ENCODE data around the gene ALK. TPM values are rescaled to one million over a fixed set of nuclear protein-coding genes. Genes with fewer than 3 reads are reported as not detected.

The ALK gene
- total RNA-seq, 8 experiments from 2014 or later: 0.49 to 8.8 (median 3.8) TPM

- no peak for ATAC-seq (replicated peaks in 6 of 8)
- WGBS, 10 experiments: 80 to 100% (median 93%) methylated on average over 1 to 3 of the region's 3 CpGs; no CpG with 5 or more reads in 3 of the 10 experiments
- in situ Hi-C loops (cut with MboI; ENCODE audit: low pct_unique_long_range_greater_than_20kb in 2 of 9, low sequenced_read_pairs in 9 of 9, unreplicated experiment in 9 of 9): loop anchor here in 3 of 9 experiments (25.0 kb wide), 1 partner anchor 213 kb away; no protein-coding TSS in a partner anchor
- Histone ChIP-seq H3K4me1 (replicated peaks in 1 of 2) (no peaks in the 10 kb centered on the region), H3K4me3 (no peak overlapping the region), H3K27ac (no peak overlapping the region)
These were observed 746.0 kb downstream of the ALK start for GRCh38 chr2:29175338-29175737.

DNA sequence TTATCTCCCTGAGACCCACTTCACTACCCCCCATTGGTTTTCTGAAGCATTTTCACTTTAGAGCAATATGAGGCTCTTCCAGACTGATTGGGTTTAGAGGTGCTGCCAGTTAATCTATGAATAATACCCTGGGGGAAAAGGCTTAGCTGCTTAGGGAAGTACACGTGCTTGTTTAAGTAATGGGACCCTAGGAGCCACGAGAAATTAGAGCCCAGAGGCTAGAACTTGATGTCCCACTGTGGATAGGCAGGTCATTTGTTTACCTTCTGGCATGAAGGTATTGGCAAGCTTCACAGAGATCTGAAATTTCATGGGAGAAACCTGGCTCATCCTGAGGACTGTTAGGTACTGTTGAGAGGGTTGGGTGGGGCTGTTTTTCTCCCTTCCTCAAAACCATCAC is 746.4 kb downstream of the ALK start:
- no peak overlapping the region for H3K27ac ChIP-seq
- H3K4me1 ChIP-seq (replicated peaks in 1 of 2): no peaks in the 10 kb centered on the region
- WGBS, 10 experiments: 8 to 83% (median 40%) methylated on average over 1 to 2 of the region's 2 CpGs; no CpG with 5 or more reads in 6 of the 10 experiments
- ATAC-seq (replicated peaks in 6 of 8): peak in 1 of 8 experiments; percentile 26
- H3K4me3 ChIP-seq: no peak overlapping the region
- in situ Hi-C loops (cut with MboI; ENCODE audit: low pct_unique_long_range_greater_than_20kb in 2 of 9, low sequenced_read_pairs in 9 of 9, unreplicated experiment in 9 of 9): loop anchor here in 3 of 9 experiments (25.0 kb wide), 1 partner anchor 213 kb away; no protein-coding TSS in a partner anchor

DNA sequence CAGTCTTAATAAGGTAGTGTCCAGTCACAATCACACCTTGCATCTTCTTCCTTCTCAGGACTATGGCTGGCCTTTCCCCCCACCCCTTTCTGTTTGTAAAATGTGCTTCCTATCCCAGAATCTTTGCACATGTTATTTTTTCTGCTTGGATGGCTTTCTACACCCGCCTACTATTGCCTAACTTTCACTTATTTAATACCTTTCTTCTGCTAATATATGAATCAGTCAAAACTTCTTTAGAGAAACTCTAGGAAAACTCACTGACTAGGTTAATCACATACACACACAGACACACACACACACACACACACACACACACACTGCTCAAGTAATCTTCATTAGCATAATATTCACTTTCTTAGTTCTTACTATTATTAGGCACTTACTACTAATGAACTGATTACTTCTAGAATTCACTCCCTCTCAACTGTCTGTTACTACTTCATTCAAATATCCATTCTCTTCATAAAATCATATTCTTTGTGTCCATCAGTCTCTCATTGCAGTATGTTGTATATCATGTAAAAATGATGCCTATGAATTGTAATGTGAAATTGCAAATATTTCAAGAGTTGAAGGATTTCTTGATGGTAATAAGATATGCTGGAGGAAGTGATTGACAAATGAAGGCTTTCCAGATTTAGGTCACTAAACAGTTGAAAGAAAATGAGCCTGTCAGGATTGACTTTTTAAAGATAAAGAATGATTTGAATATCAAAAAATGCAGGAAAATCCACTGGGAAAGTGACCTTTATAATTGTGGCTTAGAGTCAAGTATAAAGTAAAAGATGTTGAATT is 754.9 kb downstream of the ALK start:
- no peak overlapping the region for H3K27ac ChIP-seq
- in situ Hi-C loops (cut with MboI; ENCODE audit: low pct_unique_long_range_greater_than_20kb in 2 of 9, low sequenced_read_pairs in 9 of 9, unreplicated experiment in 9 of 9): no loop called here
- 20 to 100% (median 63%) methylated on average over 1 of the region's 1 CpG; no CpG with 5 or more reads in 2 of the 10 experiments for WGBS, 10 experiments
- ATAC-seq (replicated peaks in 6 of 8): peak in 2 of 8 experiments; percentile 17 to 36
- H3K4me1 ChIP-seq (replicated peaks in 1 of 2): no peaks in the 10 kb centered on the region
- no peak overlapping the region for H3K4me3 ChIP-seq

DNA sequence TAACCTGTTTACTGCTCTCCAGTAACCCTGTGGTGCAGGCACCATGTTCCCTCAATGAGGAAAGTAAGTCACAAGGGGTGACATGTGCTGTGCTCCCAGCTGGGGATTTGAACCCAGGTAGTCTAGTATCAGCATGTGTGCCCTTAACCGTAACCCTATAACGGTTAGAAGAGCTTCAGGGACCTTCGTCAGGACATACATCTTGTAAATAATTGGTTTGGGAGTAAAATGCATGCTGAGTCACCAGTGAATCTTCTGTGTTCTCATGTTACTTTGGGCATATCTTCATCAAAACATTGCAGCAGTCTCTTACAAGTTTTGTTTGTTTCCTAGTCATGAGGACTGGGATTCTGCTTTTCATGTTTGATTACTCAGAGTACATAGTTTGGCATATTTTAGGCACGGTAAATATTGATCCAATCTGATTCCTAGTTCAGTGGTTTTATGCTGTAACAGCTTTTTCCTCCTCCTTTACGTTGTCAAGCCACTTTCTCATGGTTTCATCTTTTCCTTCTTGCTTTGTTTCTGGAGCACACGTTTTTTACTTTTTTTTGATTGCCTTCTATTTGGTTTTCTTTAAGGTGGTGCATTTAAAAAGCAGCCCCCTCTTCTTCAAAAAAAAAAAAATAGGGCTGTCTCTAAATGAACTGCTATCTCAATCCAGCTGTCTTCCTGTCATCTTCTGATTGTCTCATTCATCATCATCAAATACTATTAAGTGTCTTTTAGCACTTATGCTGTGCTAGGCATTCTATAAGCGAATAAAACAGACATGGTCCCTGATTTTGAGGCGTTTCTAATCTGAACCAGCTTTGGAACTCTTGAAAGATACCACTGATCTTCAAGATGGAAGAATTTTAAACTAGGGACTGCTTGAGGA is 755.8 kb downstream of the ALK start:
- H3K27ac ChIP-seq: no peak overlapping the region
- in situ Hi-C loops (cut with MboI; ENCODE audit: low pct_unique_long_range_greater_than_20kb in 2 of 9, low sequenced_read_pairs in 9 of 9, unreplicated experiment in 9 of 9): no loop called here
- H3K4me3 ChIP-seq: no peak overlapping the region
- ATAC-seq (replicated peaks in 6 of 8): peak in 5 of 8 experiments; percentile 12 to 91 (median 88)
- 0 to 82% (median 60%) methylated on average over 2 to 8 of the region's 8 CpGs for WGBS, 10 experiments
- H3K4me1 ChIP-seq (replicated peaks in 1 of 2): no peaks in the 10 kb centered on the region

DNA sequence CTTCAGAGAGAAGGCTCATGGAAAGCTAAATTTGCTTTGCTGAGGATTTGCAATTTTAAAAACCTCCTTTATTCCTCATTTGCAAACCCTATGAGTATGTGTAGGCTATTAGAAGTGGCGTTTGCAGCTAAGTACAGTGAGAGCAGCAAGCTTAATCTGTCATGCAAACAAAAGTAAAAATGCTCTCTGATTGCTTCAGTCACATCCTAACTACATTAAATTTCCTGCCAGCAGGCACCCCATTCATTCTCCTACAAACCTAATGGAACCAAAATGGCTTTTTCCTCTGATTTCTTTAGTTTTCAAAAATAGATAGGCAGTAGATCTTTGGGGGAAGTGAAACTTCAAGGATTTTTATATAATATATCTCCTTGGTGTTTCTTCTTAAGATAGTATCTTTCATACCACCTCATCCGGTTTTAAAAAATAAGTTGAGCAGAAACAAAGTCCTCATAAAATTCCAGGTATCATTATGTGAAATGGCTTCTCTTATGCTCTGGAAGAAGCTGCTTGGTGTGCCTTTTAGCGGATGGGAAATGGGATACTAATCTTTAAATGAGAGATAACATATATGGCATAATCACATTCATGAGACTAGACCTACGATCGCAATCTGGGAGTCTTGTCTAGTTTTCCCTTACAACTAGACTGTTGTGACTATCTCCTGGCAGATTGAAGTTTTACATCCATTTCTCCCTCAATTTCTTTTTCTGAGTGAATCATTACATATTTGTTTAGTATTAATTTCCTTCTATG is 757.1 kb downstream of the ALK start:
- Histone ChIP-seq H3K27ac (no peak overlapping the region), H3K4me3 (no peak overlapping the region), H3K4me1 (replicated peaks in 1 of 2) (no peaks in the 10 kb centered on the region)
- ATAC-seq (replicated peaks in 6 of 8): peak in 1 of 8 experiments; percentile 24
- in situ Hi-C loops (cut with MboI; ENCODE audit: low pct_unique_long_range_greater_than_20kb in 2 of 9, low sequenced_read_pairs in 9 of 9, unreplicated experiment in 9 of 9): no loop called here
- WGBS, 10 experiments: 57 to 100% (median 89%) methylated on average over 2 to 5 of the region's 5 CpGs; no CpG with 5 or more reads in 1 of the 10 experiments

DNA sequence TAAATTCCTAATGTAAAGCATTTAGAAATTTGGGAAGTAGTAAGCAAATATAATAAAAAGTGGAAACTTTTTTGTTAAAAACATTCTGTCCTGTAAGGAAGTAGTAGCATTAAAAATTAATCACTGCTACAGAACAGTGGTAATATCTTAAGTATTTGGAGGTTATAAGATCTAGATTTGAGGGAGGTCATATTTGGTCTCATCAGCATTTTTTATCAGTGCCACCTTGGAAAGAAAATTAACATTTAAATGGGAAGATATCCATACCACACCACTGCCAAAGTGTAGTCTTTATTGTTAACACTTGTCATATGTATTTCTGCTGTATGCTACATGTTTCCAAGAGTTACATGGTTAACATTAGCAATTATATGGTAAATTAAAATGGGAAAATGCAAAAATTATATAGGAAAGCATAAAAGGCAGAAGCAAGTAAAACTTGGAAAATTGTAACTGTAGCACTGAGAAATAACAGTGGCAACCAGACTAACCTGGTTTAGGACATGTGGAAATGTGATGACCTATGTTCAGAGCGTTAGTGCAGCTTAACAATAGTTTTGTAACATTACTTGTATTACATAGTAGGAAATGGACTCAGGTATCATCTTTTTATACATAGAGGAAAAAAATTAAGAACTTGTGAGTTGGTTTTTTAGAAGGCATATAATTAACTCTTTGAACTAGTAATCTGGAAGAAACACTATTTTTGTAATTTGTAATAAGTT is 759.0 kb downstream of the ALK start:
- no peak overlapping the region for H3K4me3 ChIP-seq

DNA sequence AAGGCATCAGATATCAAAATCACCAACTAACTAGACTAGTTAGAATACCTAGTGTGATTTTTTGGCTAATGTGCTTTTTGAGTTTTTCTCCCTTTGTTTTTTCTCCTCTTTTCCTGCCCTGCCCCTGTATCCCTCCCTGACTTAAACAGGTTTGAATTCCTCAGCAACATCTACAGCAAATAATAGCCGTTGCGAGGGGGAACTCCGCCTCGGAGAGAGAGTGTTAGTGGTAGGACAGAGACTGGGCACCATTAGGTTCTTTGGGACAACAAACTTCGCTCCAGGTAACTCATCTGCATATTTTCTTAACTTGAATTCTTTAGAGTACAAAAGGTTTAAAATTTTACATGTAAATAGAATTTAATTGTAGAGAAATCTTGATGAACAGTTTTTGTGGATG is 761.2 kb downstream of the ALK start:
- Histone ChIP-seq H3K4me3 (no peak overlapping the region), H3K27ac (no peak overlapping the region), H3K4me1 (replicated peaks in 1 of 2) (no peaks in the 10 kb centered on the region)
- 78 to 100% (median 89%) methylated on average over 1 to 5 of the region's 5 CpGs; no CpG with 5 or more reads in 2 of the 10 experiments for WGBS, 10 experiments
- in situ Hi-C loops (cut with MboI; ENCODE audit: low pct_unique_long_range_greater_than_20kb in 2 of 9, low sequenced_read_pairs in 9 of 9, unreplicated experiment in 9 of 9): no loop called here
- no peak for ATAC-seq (replicated peaks in 6 of 8)

More for the DNA sequence above, 759.0 kb downstream of the ALK start:
- 86 to 100% (median 100%) methylated on average over 1 of the region's 1 CpG; no CpG with 5 or more reads in 2 of the 10 experiments for WGBS, 10 experiments
- in situ Hi-C loops (cut with MboI; ENCODE audit: low pct_unique_long_range_greater_than_20kb in 2 of 9, low sequenced_read_pairs in 9 of 9, unreplicated experiment in 9 of 9): no loop called here
- Histone ChIP-seq H3K4me1 (replicated peaks in 1 of 2) (no peaks in the 10 kb centered on the region), H3K27ac (no peak overlapping the region)
- ATAC-seq (replicated peaks in 6 of 8): no peak

DNA sequence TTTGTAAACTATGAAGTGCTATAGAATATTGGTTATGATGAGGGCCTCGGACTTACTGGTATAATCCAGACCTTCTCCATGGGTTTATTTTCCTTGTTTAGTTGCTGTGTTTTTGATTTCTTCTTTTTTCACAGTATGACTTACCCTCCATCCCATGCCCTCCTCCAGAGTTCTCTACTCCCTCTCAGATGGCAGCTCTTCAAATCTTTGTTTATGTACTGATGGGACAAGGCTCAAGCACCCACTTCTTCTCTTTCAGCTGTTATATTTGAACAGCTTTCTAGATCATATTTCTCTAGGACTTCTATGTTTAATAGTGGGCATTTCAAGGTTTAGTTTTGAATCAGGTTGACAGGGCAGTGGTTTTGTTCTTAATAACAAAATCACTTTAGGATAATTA is 762.3 kb downstream of the ALK start:
- WGBS, 10 experiments: 11 to 100% (median 52%) methylated on average over 1 of the region's 1 CpG; no CpG with 5 or more reads in 6 of the 10 experiments
- no peak overlapping the region for H3K4me3 ChIP-seq
- no peak for ATAC-seq (replicated peaks in 6 of 8)
- H3K27ac ChIP-seq: no peak overlapping the region
- in situ Hi-C loops (cut with MboI; ENCODE audit: low pct_unique_long_range_greater_than_20kb in 2 of 9, low sequenced_read_pairs in 9 of 9, unreplicated experiment in 9 of 9): no loop called here
- H3K4me1 ChIP-seq (replicated peaks in 1 of 2): no peaks in the 10 kb centered on the region

DNA sequence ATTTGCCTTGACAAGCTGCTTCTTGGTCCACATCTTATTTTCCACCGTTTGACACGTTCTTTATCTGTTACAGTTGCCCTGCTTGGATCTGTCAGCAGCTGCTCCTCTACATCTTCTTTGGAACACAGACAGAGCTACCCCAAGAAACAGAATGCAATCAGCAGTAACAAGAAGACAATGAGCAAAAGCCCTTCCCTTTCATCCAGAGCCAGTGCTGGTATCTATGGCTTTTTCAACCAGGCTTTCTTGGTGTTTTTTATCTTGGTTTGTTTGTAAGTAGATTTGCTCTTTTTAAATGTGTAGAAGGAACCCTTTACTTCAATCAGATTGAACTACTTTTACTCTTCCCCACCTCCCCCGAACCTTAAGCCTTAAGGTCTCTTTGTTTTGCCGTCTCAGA is 764.3 kb downstream of the ALK start:
- no peak overlapping the region for H3K27ac ChIP-seq
- no peaks in the 10 kb centered on the region for H3K4me1 ChIP-seq (replicated peaks in 1 of 2)
- no peak for ATAC-seq (replicated peaks in 6 of 8)
- H3K4me3 ChIP-seq: no peak overlapping the region
- 46 to 100% (median 59%) methylated on average over 2 to 4 of the region's 4 CpGs for WGBS, 10 experiments
- in situ Hi-C loops (cut with MboI; ENCODE audit: low pct_unique_long_range_greater_than_20kb in 2 of 9, low sequenced_read_pairs in 9 of 9, unreplicated experiment in 9 of 9): no loop called here

GRCh38 chr2:29155578-29155977 is 765.8 kb downstream of the ALK start:
- 20 to 100% (median 86%) methylated on average over 1 to 2 of the region's 2 CpGs; no CpG with 5 or more reads in 1 of the 10 experiments for WGBS, 10 experiments
- H3K4me1 ChIP-seq (replicated peaks in 1 of 2): no peaks in the 10 kb centered on the region
- no peak overlapping the region for H3K27ac ChIP-seq
- no peak overlapping the region for H3K4me3 ChIP-seq
- ATAC-seq (replicated peaks in 6 of 8): peak in 3 of 8 experiments; percentile 53 to 78 (median 59)
- in situ Hi-C loops (cut with MboI; ENCODE audit: low pct_unique_long_range_greater_than_20kb in 2 of 9, low sequenced_read_pairs in 9 of 9, unreplicated experiment in 9 of 9): no loop called here

GRCh38 chr2:29154610-29155009 is 766.8 kb downstream of the ALK start:
- in situ Hi-C loops (cut with MboI; ENCODE audit: low pct_unique_long_range_greater_than_20kb in 2 of 9, low sequenced_read_pairs in 9 of 9, unreplicated experiment in 9 of 9): no loop called here
- 92 to 100% (median 100%) methylated on average over 1 to 2 of the region's 2 CpGs; no CpG with 5 or more reads in 5 of the 10 experiments for WGBS, 10 experiments
- no peak overlapping the region for H3K4me3 ChIP-seq

GRCh38 chr2:29147963-29148362 is 773.4 kb downstream of the ALK start:
- no peaks in the 10 kb centered on the region for H3K4me1 ChIP-seq (replicated peaks in 1 of 2)
- no peak overlapping the region for H3K27ac ChIP-seq
- WGBS, 10 experiments: 20 to 90% (median 52%) methylated on average over 1 to 3 of the region's 3 CpGs; no CpG with 5 or more reads in 3 of the 10 experiments
- ATAC-seq (replicated peaks in 6 of 8): no peak
- in situ Hi-C loops (cut with MboI; ENCODE audit: low pct_unique_long_range_greater_than_20kb in 2 of 9, low sequenced_read_pairs in 9 of 9, unreplicated experiment in 9 of 9): no loop called here
- no peak overlapping the region for H3K4me3 ChIP-seq

More at GRCh38 chr2:29154610-29155009, 766.8 kb downstream of the ALK start:
- ATAC-seq (replicated peaks in 6 of 8): no peak
- Histone ChIP-seq H3K27ac (no peak overlapping the region), H3K4me1 (replicated peaks in 1 of 2) (no peaks in the 10 kb centered on the region)
